WI38 (cell line): ENCODE data around the gene DPF3.
"Not testable (repeated sequence)": the region's sequence is repeated elsewhere in the genome, so short reads cannot be mapped to it uniquely, and the experiment has no call there.

ENCODE experiments used
- H3K4me3 ChIP-seq: 2 replicates; pipeline ENCODE4 v1.5.1; 2011; ENCODE audit warnings: low read depth, mild to moderate bottlenecking, control low read depth, low read length
- TF ChIP-seq, protein P1 (sequence below): IDR thresholded peaks from 2 replicates; pipeline ENCODE4 v1.5.1; 2012; ENCODE audit warnings: low read depth, mild to moderate bottlenecking, control low read depth, low read length

The DPF3 gene

DNA sequence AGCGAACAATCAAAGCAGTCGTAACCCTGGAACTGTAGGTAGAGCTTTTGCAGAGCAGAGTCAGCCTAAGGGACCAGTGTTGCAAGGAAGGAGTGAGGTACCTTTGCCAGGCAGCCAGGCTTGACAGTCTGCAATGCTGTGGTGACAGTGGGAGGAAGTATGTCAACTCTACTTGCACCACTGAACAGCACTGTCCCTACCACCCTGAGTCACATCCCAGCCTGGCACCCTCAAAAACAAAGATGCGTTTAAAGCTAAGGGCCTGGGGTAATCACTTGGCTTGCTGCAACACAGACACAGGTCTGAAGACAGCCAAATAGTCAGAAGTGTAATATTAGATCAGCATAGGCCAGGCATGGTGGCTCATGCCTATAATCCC, 141.9 kb downstream of the DPF3 start:
- TF ChIP-seq, protein P1, sequence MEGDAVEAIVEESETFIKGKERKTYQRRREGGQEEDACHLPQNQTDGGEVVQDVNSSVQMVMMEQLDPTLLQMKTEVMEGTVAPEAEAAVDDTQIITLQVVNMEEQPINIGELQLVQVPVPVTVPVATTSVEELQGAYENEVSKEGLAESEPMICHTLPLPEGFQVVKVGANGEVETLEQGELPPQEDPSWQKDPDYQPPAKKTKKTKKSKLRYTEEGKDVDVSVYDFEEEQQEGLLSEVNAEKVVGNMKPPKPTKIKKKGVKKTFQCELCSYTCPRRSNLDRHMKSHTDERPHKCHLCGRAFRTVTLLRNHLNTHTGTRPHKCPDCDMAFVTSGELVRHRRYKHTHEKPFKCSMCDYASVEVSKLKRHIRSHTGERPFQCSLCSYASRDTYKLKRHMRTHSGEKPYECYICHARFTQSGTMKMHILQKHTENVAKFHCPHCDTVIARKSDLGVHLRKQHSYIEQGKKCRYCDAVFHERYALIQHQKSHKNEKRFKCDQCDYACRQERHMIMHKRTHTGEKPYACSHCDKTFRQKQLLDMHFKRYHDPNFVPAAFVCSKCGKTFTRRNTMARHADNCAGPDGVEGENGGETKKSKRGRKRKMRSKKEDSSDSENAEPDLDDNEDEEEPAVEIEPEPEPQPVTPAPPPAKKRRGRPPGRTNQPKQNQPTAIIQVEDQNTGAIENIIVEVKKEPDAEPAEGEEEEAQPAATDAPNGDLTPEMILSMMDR = no peak
- no peak overlapping the region for H3K4me3 ChIP-seq

- no peak overlapping the region for H3K4me3 ChIP-seq
- TF ChIP-seq, protein P1 = no peak
Observed at GRCh38 chr14:72751276-72752033, 142.4 kb downstream of the DPF3 start.

DNA sequence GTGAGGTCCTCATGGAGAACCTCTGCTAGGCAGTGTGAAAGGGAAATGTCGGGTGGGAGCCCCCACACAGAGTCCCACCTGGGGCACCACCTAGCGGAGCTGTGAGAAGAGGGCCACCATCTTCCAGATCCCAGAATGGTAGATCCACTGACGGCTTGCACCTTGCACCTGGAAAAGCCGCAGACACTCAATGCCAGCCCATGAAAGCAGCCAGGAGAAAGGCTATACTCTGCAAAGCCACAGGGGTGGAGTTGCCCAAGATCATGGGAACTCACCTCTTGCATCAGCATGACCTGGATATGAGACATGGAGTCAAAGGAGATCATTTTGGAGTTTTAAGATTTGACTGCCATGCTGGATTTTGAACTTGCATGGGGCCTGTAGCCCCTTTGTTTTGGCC, 145.0 kb downstream of the DPF3 start:
- not testable (repeated sequence) for H3K4me3 ChIP-seq

DNA sequence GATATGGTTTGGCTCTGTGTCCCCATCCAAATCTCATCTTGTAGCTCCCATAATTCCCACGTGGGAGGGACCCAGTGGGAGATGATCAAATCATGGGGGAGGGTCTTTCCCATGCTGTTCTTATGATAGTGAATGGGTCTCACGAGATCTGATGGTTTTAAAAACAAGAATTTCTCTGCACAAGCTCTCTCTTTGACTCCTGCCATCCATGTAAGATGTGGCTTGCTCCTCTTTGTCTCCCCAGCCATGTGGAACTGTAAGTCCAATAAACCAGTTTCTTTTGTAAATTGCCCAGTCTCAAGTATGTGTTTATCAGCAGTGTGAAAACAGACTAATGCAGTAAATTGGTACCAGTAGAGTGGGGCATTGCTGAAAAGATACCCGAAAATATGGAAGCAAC, 146.2 kb downstream of the DPF3 start:
- no peak overlapping the region for H3K4me3 ChIP-seq
- TF ChIP-seq, protein P1 = no peak

DNA sequence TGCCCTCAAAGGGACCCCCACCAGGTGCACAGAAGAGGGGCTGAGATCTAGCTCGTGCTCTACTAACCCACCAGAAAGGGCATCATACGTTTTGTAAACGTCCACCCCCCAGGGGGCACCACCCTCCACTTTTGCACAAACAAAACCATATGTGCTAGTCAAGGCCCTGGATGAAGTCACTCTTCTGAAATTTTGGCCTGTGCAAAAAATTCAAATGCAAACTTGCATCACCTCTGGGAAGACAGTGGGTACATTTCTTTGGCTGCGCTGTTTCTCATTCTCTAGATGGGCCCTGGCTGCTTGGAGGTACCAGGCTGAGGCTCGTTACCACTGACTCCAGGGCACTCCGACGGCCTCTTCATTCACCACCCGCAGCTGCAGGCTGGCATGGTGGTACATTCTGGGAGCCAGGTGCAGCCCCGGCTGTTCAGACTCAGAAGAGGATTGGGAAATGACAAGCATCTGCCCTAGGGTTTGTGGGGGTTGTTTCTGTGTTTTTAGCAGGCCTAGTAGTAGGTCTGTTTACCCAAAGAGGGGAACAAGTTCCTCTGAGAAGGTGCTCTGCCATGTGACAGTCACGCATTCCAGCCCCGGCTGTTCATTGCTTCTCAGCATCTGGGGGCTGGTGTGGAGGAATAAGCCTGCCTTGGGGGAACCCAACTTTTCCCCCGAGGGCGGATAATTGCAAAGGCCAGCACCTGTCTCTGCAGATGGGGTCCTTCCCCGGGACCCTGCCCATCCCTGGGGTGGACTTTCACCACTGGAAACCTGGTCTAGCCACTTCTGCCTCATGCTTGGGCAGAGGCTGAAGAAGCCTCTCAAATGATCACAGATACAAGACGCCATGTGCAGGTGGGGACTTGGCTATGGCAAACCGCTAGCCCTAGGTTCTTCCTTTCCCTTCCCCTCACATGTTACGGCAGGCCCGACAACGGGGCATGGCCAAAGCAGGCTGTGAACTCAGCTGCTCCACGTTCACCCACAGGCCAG, 147.6 kb downstream of the DPF3 start:
- no peak overlapping the region for H3K4me3 ChIP-seq
- TF ChIP-seq, protein P1 = peak; percentile 43; the same call in 1 of the 2 replicates

- H3K4me3 ChIP-seq = no peak overlapping the region
- TF ChIP-seq, protein P1 = no peak
Observed at GRCh38 chr14:72745546-72745945, 148.4 kb downstream of the DPF3 start.

- no peak overlapping the region for H3K4me3 ChIP-seq
- TF ChIP-seq, protein P1 = no peak
Observed at GRCh38 chr14:72744416-72745120, 149.3 kb downstream of the DPF3 start.
